Measurements from ENCODE around the gene WDR13.
"Not testable (repeated sequence)": the region's sequence is repeated elsewhere in the genome, so short reads cannot be mapped to it uniquely, and the experiment has no call there.

WDR13 gene

GRCh38 chrX:48595929-48596328 is 1.4 kb upstream of the WDR13 start:
- DNase-seq (ENCODE audit: low read depth) = no peak

GRCh38 chrX:48598614-48599013 is 1.3 kb downstream of the WDR13 start:
- no peak for DNase-seq (ENCODE audit: low read depth)

GRCh38 chrX:48599341-48599740 is 2.0 kb downstream of the WDR13 start:
- no peak for DNase-seq (ENCODE audit: low read depth)

GRCh38 chrX:48600226-48600625 is 2.9 kb downstream of the WDR13 start:
- no peak for DNase-seq (ENCODE audit: low read depth)

- no peak for DNase-seq (ENCODE audit: low read depth)
These were observed 4.6 kb downstream of the WDR13 start for GRCh38 chrX:48601741-48602394.

GRCh38 chrX:48604701-48605100 is 7.4 kb downstream of the WDR13 start:
- DNase-seq (ENCODE audit: low read depth) = no peak

GRCh38 chrX:48606091-48606490 is 8.8 kb downstream of the WDR13 start:
- no peak for DNase-seq (ENCODE audit: low read depth)

GRCh38 chrX:48611703-48612102 is 14.4 kb downstream of the WDR13 start:
- no peak for DNase-seq (ENCODE audit: low read depth)

- no peak for DNase-seq (ENCODE audit: low read depth)
These were observed 16.3 kb downstream of the WDR13 start for GRCh38 chrX:48613502-48614160.

GRCh38 chrX:48616576-48616975 is 19.3 kb downstream of the WDR13 start:
- no peak for DNase-seq (ENCODE audit: low read depth)

- DNase-seq (ENCODE audit: low read depth) = no peak
These were observed 20.4 kb downstream of the WDR13 start for GRCh38 chrX:48617542-48618340.

GRCh38 chrX:48626401-48627298 is 29.4 kb downstream of the WDR13 start:
- DNase-seq (ENCODE audit: low read depth) = no peak

GRCh38 chrX:48631376-48632090 is 34.2 kb downstream of the WDR13 start:
- peak; percentile 29 for DNase-seq (ENCODE audit: low read depth)

- no peak for DNase-seq (ENCODE audit: low read depth)
These were observed 34.9 kb downstream of the WDR13 start for GRCh38 chrX:48632207-48632606.

- DNase-seq (ENCODE audit: low read depth) = no peak
These were observed 39.0 kb downstream of the WDR13 start for GRCh38 chrX:48636301-48636700.

GRCh38 chrX:48636776-48637175 is 39.5 kb downstream of the WDR13 start:
- no peak for DNase-seq (ENCODE audit: low read depth)

- DNase-seq (ENCODE audit: low read depth) = no peak
These were observed 48.4 kb downstream of the WDR13 start for GRCh38 chrX:48645669-48646068.

- DNase-seq (ENCODE audit: low read depth) = peak; percentile 14
These were observed 51.1 kb downstream of the WDR13 start for GRCh38 chrX:48648336-48648751.

GRCh38 chrX:48649102-48649501 is 51.8 kb downstream of the WDR13 start:
- DNase-seq (ENCODE audit: low read depth) = no peak

GRCh38 chrX:48652055-48652579 is 54.8 kb downstream of the WDR13 start:
- not testable (repeated sequence) for DNase-seq (ENCODE audit: low read depth)

GRCh38 chrX:48654746-48655145 is 57.5 kb downstream of the WDR13 start:
- DNase-seq (ENCODE audit: low read depth) = not testable (repeated sequence)
